ENCODE measurements around the gene ZBED5.

The ZBED5 gene

GRCh38 chr11:10866893-10867331, 9.1 kb upstream of the ZBED5 start:
- no peak overlapping the region for H3K27ac Mint-ChIP-seq
- H3K27me3 Mint-ChIP-seq, result no peaks in the 10 kb centered on the region
- no peak for ATAC-seq (replicated peaks)
- no peaks in the 10 kb centered on the region for H3K9me3 Mint-ChIP-seq
- no peak for DNase-seq
- H3K4me1 Mint-ChIP-seq (ENCODE audit: low read depth in 2 of 2), result peaks cover 0 to 4% of the 10 kb centered on the region in 2 donors
- no peak overlapping the region for H3K4me3 Mint-ChIP-seq
- H3K36me3 Mint-ChIP-seq (ENCODE audit: insufficient read depth), result no peaks in the 10 kb centered on the region

- Mint-ChIP-seq H3K27me3 (no peaks in the 10 kb centered on the region), H3K4me1 (ENCODE audit: low read depth in 2 of 2) (peaks cover 0 to 4% of the 10 kb centered on the region in 2 donors), H3K27ac (peak overlapping the region; percentile 13 to 73), H3K9me3 (no peaks in the 10 kb centered on the region), H3K36me3 (ENCODE audit: insufficient read depth) (no peaks in the 10 kb centered on the region), H3K4me3 (no peak overlapping the region)
- ATAC-seq (replicated peaks), result no peak
- no peak for DNase-seq
These were observed 8.0 kb upstream of the ZBED5 start for GRCh38 chr11:10865837-10866270.

- no peak overlapping the region for H3K4me3 Mint-ChIP-seq
- H3K27me3 Mint-ChIP-seq, result no peaks in the 10 kb centered on the region
- H3K27ac Mint-ChIP-seq, result no peak overlapping the region
- H3K9me3 Mint-ChIP-seq, result no peaks in the 10 kb centered on the region
- DNase-seq (no peak), ATAC-seq (replicated peaks) (no peak)
- H3K4me1 Mint-ChIP-seq (ENCODE audit: low read depth in 2 of 2), result peaks cover 4 to 12% of the 10 kb centered on the region in 2 donors
- no peaks in the 10 kb centered on the region for H3K36me3 Mint-ChIP-seq (ENCODE audit: insufficient read depth)
These were observed 6.8 kb upstream of the ZBED5 start for GRCh38 chr11:10864688-10865087.

- ATAC-seq (replicated peaks), result no peak
- Mint-ChIP-seq H3K4me1 (ENCODE audit: low read depth in 2 of 2) (peaks cover 13 to 19% of the 10 kb centered on the region in 2 donors), H3K9me3 (no peaks in the 10 kb centered on the region), H3K36me3 (ENCODE audit: insufficient read depth) (peaks cover 13% of the 10 kb centered on the region), H3K27me3 (no peaks in the 10 kb centered on the region), H3K27ac (peak overlapping the region in 1 of 2 donors; percentile 79), H3K4me3 (no peak overlapping the region)
- no peak for DNase-seq
These were observed 4.6 kb upstream of the ZBED5 start for GRCh38 chr11:10862446-10862845.

GRCh38 chr11:10861799-10862198, 3.9 kb upstream of the ZBED5 start:
- Mint-ChIP-seq H3K27me3 (no peaks in the 10 kb centered on the region), H3K27ac (peak overlapping the region in 1 of 2 donors; percentile 79)
- no peak for ATAC-seq (replicated peaks)

GRCh38 chr11:10861047-10861446, 3.2 kb upstream of the ZBED5 start:
- ATAC-seq (replicated peaks) (no peak), DNase-seq (no peak)
- no peaks in the 10 kb centered on the region for H3K27me3 Mint-ChIP-seq
- H3K4me3 Mint-ChIP-seq, result no peak overlapping the region
- H3K4me1 Mint-ChIP-seq (ENCODE audit: low read depth in 2 of 2), result peaks cover 24 to 28% of the 10 kb centered on the region in 2 donors
- no peaks in the 10 kb centered on the region for H3K9me3 Mint-ChIP-seq
- peaks cover 21% of the 10 kb centered on the region for H3K36me3 Mint-ChIP-seq (ENCODE audit: insufficient read depth)
- no peak overlapping the region for H3K27ac Mint-ChIP-seq

More at GRCh38 chr11:10861799-10862198, 3.9 kb upstream of the ZBED5 start:
- Mint-ChIP-seq H3K36me3 (ENCODE audit: insufficient read depth) (peaks cover 19% of the 10 kb centered on the region), H3K9me3 (no peaks in the 10 kb centered on the region), H3K4me3 (no peak overlapping the region), H3K4me1 (ENCODE audit: low read depth in 2 of 2) (peaks cover 17 to 23% of the 10 kb centered on the region in 2 donors)
- DNase-seq, result no peak

- peak; percentile 7 for ATAC-seq (replicated peaks)
- no peaks in the 10 kb centered on the region for H3K9me3 Mint-ChIP-seq
- peak in 2 of 3 experiments; percentile 23 to 37 for DNase-seq
These were observed 829 bp upstream of the ZBED5 start for GRCh38 chr11:10858439-10859325.

GRCh38 chr11:10857459-10857708, 469 bp downstream of the ZBED5 start:
- DNase-seq (no peak), ATAC-seq (replicated peaks) (no peak)
- H3K27me3 Mint-ChIP-seq, result no peaks in the 10 kb centered on the region
- H3K4me1 Mint-ChIP-seq (ENCODE audit: low read depth in 2 of 2), result peaks cover 24 to 42% of the 10 kb centered on the region in 2 donors
- H3K4me3 Mint-ChIP-seq, result peak overlapping the region; percentile 97 to 100
- H3K9me3 Mint-ChIP-seq, result no peaks in the 10 kb centered on the region
- peak overlapping the region; percentile 99 to 100 for H3K27ac Mint-ChIP-seq
- H3K36me3 Mint-ChIP-seq (ENCODE audit: insufficient read depth), result peaks cover 49% of the 10 kb centered on the region

More at GRCh38 chr11:10858439-10859325, 829 bp upstream of the ZBED5 start:
- Mint-ChIP-seq H3K4me1 (ENCODE audit: low read depth in 2 of 2) (peaks cover 24 to 41% of the 10 kb centered on the region in 2 donors), H3K4me3 (peak overlapping the region; percentile 97 to 100), H3K27me3 (no peaks in the 10 kb centered on the region), H3K27ac (peak overlapping the region; percentile 99 to 100), H3K36me3 (ENCODE audit: insufficient read depth) (peaks cover 36% of the 10 kb centered on the region)

- Mint-ChIP-seq H3K27ac (peak overlapping the region; percentile 99 to 100), H3K9me3 (no peaks in the 10 kb centered on the region), H3K4me3 (peak overlapping the region; percentile 97 to 100), H3K4me1 (ENCODE audit: low read depth in 2 of 2) (peaks cover 25 to 42% of the 10 kb centered on the region in 2 donors), H3K27me3 (no peaks in the 10 kb centered on the region), H3K36me3 (ENCODE audit: insufficient read depth) (peaks cover 54% of the 10 kb centered on the region)
- peak in 2 of 3 experiments; percentile 1 to 8 for DNase-seq
- no peak for ATAC-seq (replicated peaks)
These were observed 979 bp downstream of the ZBED5 start for GRCh38 chr11:10856689-10857458.

- ATAC-seq (replicated peaks) (no peak), DNase-seq (no peak)
- H3K4me3 Mint-ChIP-seq, result no peak overlapping the region
- no peaks in the 10 kb centered on the region for H3K9me3 Mint-ChIP-seq
- H3K36me3 Mint-ChIP-seq (ENCODE audit: insufficient read depth), result peaks cover 57% of the 10 kb centered on the region
- peaks cover 25 to 41% of the 10 kb centered on the region in 2 donors for H3K4me1 Mint-ChIP-seq (ENCODE audit: low read depth in 2 of 2)
- H3K27me3 Mint-ChIP-seq, result no peaks in the 10 kb centered on the region
- H3K27ac Mint-ChIP-seq, result no peak overlapping the region
These were observed 2.6 kb downstream of the ZBED5 start for GRCh38 chr11:10855295-10855694.

GRCh38 chr11:10847960-10848860, 9.6 kb downstream of the ZBED5 start:
- Mint-ChIP-seq H3K27ac (no peak overlapping the region), H3K4me1 (ENCODE audit: low read depth in 2 of 2) (peaks cover 6% of the 10 kb centered on the region in 2 donors), H3K27me3 (no peaks in the 10 kb centered on the region), H3K9me3 (no peaks in the 10 kb centered on the region), H3K36me3 (ENCODE audit: insufficient read depth) (peaks cover 17% of the 10 kb centered on the region), H3K4me3 (no peak overlapping the region)
- DNase-seq, result no peak
- ATAC-seq (replicated peaks), result no peak

GRCh38 chr11:10846660-10847059, 11.2 kb downstream of the ZBED5 start:
- no peak overlapping the region for H3K4me3 Mint-ChIP-seq
- peak overlapping the region; percentile 2 to 7 for H3K27ac Mint-ChIP-seq
- DNase-seq (no peak), ATAC-seq (replicated peaks) (no peak)
- H3K27me3 Mint-ChIP-seq, result no peaks in the 10 kb centered on the region
- peaks cover 4 to 6% of the 10 kb centered on the region in 2 donors for H3K4me1 Mint-ChIP-seq (ENCODE audit: low read depth in 2 of 2)
- H3K36me3 Mint-ChIP-seq (ENCODE audit: insufficient read depth), result peaks cover 3% of the 10 kb centered on the region
- no peaks in the 10 kb centered on the region for H3K9me3 Mint-ChIP-seq

- H3K27ac Mint-ChIP-seq, result no peak overlapping the region
- DNase-seq, result no peak
- no peak for ATAC-seq (replicated peaks)
These were observed 12.3 kb downstream of the ZBED5 start for GRCh38 chr11:10845589-10845988.

More at GRCh38 chr11:10845589-10845988, 12.3 kb downstream of the ZBED5 start:
- H3K36me3 Mint-ChIP-seq (ENCODE audit: insufficient read depth), result peaks cover under 1% of the 10 kb centered on the region
- H3K27me3 Mint-ChIP-seq, result no peaks in the 10 kb centered on the region
- H3K9me3 Mint-ChIP-seq, result no peaks in the 10 kb centered on the region
- H3K4me1 Mint-ChIP-seq (ENCODE audit: low read depth in 2 of 2), result peaks cover 4 to 6% of the 10 kb centered on the region in 2 donors
- H3K4me3 Mint-ChIP-seq, result no peak overlapping the region
